ENCODE measurements around the gene CPPED1.

DNA sequence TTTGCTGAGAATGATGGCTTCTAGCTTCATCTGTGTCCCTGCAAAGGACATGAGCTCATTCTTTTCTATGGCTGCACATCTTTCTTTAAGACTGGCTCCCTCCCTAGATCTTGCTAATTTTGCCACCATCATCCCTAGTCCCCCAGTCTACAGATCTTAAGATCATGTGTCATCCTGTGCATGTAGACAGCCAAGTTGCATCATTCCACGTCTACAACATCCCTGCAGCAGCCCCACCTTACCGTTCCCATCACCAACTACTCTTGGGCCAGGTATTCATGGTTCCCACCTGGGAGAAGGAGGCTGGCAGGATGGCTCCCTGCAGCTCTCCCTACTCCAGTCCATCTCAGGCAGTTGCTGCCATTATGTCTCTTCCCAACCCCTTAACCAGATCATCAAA, 12.3 kb downstream of the CPPED1 start:
- TF ChIP-seq, protein P1, sequence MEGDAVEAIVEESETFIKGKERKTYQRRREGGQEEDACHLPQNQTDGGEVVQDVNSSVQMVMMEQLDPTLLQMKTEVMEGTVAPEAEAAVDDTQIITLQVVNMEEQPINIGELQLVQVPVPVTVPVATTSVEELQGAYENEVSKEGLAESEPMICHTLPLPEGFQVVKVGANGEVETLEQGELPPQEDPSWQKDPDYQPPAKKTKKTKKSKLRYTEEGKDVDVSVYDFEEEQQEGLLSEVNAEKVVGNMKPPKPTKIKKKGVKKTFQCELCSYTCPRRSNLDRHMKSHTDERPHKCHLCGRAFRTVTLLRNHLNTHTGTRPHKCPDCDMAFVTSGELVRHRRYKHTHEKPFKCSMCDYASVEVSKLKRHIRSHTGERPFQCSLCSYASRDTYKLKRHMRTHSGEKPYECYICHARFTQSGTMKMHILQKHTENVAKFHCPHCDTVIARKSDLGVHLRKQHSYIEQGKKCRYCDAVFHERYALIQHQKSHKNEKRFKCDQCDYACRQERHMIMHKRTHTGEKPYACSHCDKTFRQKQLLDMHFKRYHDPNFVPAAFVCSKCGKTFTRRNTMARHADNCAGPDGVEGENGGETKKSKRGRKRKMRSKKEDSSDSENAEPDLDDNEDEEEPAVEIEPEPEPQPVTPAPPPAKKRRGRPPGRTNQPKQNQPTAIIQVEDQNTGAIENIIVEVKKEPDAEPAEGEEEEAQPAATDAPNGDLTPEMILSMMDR (IDR thresholded peaks at IDR 0.05; ENCODE audit: low read depth, low read length), result no peak
- TF ChIP-seq POLR2A (IDR thresholded peaks at IDR 0.05; ENCODE audit: extremely low read depth, insufficient read length), result no peak
- TF ChIP-seq MYC (IDR thresholded peaks at IDR 0.05; ENCODE audit: low read depth, low read length), result no peak
- TF ChIP-seq, protein P2, sequence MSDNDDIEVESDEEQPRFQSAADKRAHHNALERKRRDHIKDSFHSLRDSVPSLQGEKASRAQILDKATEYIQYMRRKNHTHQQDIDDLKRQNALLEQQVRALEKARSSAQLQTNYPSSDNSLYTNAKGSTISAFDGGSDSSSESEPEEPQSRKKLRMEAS (IDR thresholded peaks at IDR 0.05; ENCODE audit: low read depth, low read length), result no peak
